SK-N-SH (cell line): Measurements from ENCODE around the gene SLC27A4. TPM values are rescaled to one million over a fixed set of nuclear protein-coding genes. Genes with fewer than 3 reads are reported as not detected.

ENCODE experiments used
- CTCF ChIA-PET: fragments of 300-600, 350-600 bp; formaldehyde crosslinking; extraction: SDS; loops from one replicate; lab custom pipeline; 2021; lab: Yijun Ruan, JAX
- POLR2A ChIA-PET: fragments of 350-600 bp; sonication (Branson Sonifier 250); formaldehyde crosslinking; extraction: SDS; loops from one replicate; lab custom pipeline; 2020; ENCODE audit warnings: antibody characterized with exemption, inconsistent platforms; lab: Yijun Ruan, JAX
- DNase-seq: peaks from one replicate; pipeline ENCODE4 v3.0.0; 2012
- H2AFZ ChIP-seq: fragments of 200-600 bp; sonication (generic); 2 replicates; pipeline ENCODE4 v1.8.1; 2016; ENCODE audit warnings: antibody characterized with exemption, mild to moderate bottlenecking, low read depth
- H3F3A ChIP-seq: fragments of 200-600 bp; sonication (generic); replicated peaks from 2 replicates; pipeline ENCODE3; 2016; ENCODE audit warnings: antibody characterized with exemption, mild to moderate bottlenecking; ENCODE audit not compliant: insufficient read depth
- H3K27ac ChIP-seq, 2 experiments: fragments of 200-500 bp in 1 of 2; fragments of 200-600 bp in 1 of 2; sonication (Bioruptor generic) in 1 of 2; sonication (generic), shearing (Covaris generic) in 1 of 2; 2 replicates each; pipeline versions ENCODE4 v1.5.1 to v1.6.1; 2014 to 2016; ENCODE audit warnings: low read depth in 2 of 2, inconsistent platforms in 1 of 2, low read length in 1 of 2, mild to moderate bottlenecking in 1 of 2, mixed read lengths in 1 of 2
- H3K27me3 ChIP-seq: fragments of 200-600 bp; sonication (generic), shearing (Covaris generic); 2 replicates; pipeline ENCODE4 v1.6.1; 2016; ENCODE audit warnings: mixed run types; ENCODE audit not compliant: insufficient read depth
- H3K36me3 ChIP-seq, 2 experiments: fragments of 200-500 bp in 1 of 2; fragments of 200-600 bp in 1 of 2; sonication (Bioruptor generic) in 1 of 2; sonication (generic) in 1 of 2; replicated peaks in 1 of 2; 2 replicates each; pipeline versions ENCODE3 to v1.5.1; 2014 to 2016; ENCODE audit warnings: low read length in 1 of 2, mild to moderate bottlenecking in 1 of 2; ENCODE audit not compliant: insufficient read depth in 2 of 2, control insufficient read depth in 1 of 2
- H3K4me1 ChIP-seq, 2 experiments: fragments of 200-500 bp in 1 of 2; fragments of 200-600 bp in 1 of 2; sonication (Bioruptor generic) in 1 of 2; sonication (generic), shearing (Covaris generic) in 1 of 2; 2 replicates each; pipeline versions ENCODE4 v1.5.1 to v1.6.1; 2014 to 2016; ENCODE audit warnings: low read depth in 1 of 2, low read length in 1 of 2, mixed run types in 1 of 2; ENCODE audit not compliant: insufficient read depth in 2 of 2, control insufficient read depth in 1 of 2
- H3K4me2 ChIP-seq: fragments of 200-600 bp; sonication (generic), shearing (Covaris generic); 2 replicates; pipeline ENCODE4 v1.6.1; 2017; ENCODE audit warnings: mixed run types
- H3K4me3 ChIP-seq, 2 experiments: fragments of 200-500 bp in 1 of 2; fragments of 200-600 bp in 1 of 2; sonication (Bioruptor generic) in 1 of 2; sonication (generic), shearing (Covaris generic) in 1 of 2; 2 replicates each; pipeline versions ENCODE4 v1.5.1 to v1.8.1; 2014 to 2016; ENCODE audit warnings: low read depth in 2 of 2, inconsistent platforms in 1 of 2, low read length in 1 of 2, mild to moderate bottlenecking in 1 of 2, mixed read lengths in 1 of 2, moderate library complexity in 1 of 2
- H3K79me2 ChIP-seq: fragments of 200-600 bp; sonication (generic); 2 replicates; pipeline ENCODE4 v1.8.1; 2017; ENCODE audit warnings: mild to moderate bottlenecking; ENCODE audit not compliant: insufficient read depth
- H3K9ac ChIP-seq: fragments of 200-600 bp; sonication (generic); 2 replicates; pipeline ENCODE4 v1.6.1; 2017; ENCODE audit warnings: mixed run types
- H3K9me2 ChIP-seq: fragments of 200-600 bp; sonication (generic); 2 replicates; pipeline ENCODE4 v1.6.1; 2017; ENCODE audit warnings: mixed run types
- H3K9me3 ChIP-seq: fragments of 200-600 bp; sonication (generic); 2 replicates; pipeline ENCODE4 v1.6.1; 2017; ENCODE audit warnings: mixed run types, mild to moderate bottlenecking, moderate library complexity
- H4K20me1 ChIP-seq: fragments of 200-600 bp; sonication (generic); 2 replicates; pipeline ENCODE4 v1.6.1; 2017; ENCODE audit warnings: mild to moderate bottlenecking, mixed run types; ENCODE audit not compliant: insufficient read depth
- CHD2 ChIP-seq: fragments of 150-350 bp; IDR thresholded peaks from 2 replicates; pipeline ENCODE4 v1.6.1; 2018; ENCODE audit warnings: low read length; ENCODE audit not compliant: partially characterized antibody
- EP300 ChIP-seq, 2 experiments: IDR thresholded peaks; 2 replicates each; pipeline versions ENCODE4 v1.4.0 to v1.6.1; 2012; ENCODE audit warnings: borderline replicate concordance in 1 of 2, low read depth in 1 of 2, low read length in 1 of 2
- FOXJ3 ChIP-seq: sonication (generic); formaldehyde crosslinking; IDR thresholded peaks from 2 replicates; pipeline ENCODE4 v1.5.1; 2020; ENCODE audit warnings: mild to moderate bottlenecking, missing genetic modification reagents
- FOXM1 ChIP-seq: IDR thresholded peaks from 2 replicates; pipeline ENCODE4 v1.4.0; 2012; ENCODE audit warnings: low read depth, mild to moderate bottlenecking
- JUND ChIP-seq: IDR thresholded peaks from 2 replicates; pipeline ENCODE4 v1.4.0; 2012
- MEF2A ChIP-seq: IDR thresholded peaks from 2 replicates; pipeline ENCODE4 v1.4.0; 2012; ENCODE audit warnings: low read depth, borderline replicate concordance
- NFIC ChIP-seq: IDR thresholded peaks from 2 replicates; pipeline ENCODE4 v1.4.0; 2012; ENCODE audit warnings: borderline replicate concordance
- NRF1 ChIP-seq: IDR thresholded peaks from 2 replicates; pipeline ENCODE4 v1.6.1; 2012; ENCODE audit warnings: low read depth, mild to moderate bottlenecking, low read length
- POLR2AphosphoS5 ChIP-seq: IDR thresholded peaks from 2 replicates; pipeline ENCODE4 v1.6.1; 2012; ENCODE audit warnings: low read depth, low read length
- RAD21 ChIP-seq: IDR thresholded peaks from 2 replicates; pipeline ENCODE4 v1.6.1; 2012; ENCODE audit warnings: mild to moderate bottlenecking, low read length
- SIN3A ChIP-seq: IDR thresholded peaks from 2 replicates; pipeline ENCODE4 v1.6.1; 2012; ENCODE audit warnings: low read depth, mild to moderate bottlenecking, low read length, moderate library complexity, borderline replicate concordance
- SMC3 ChIP-seq: IDR thresholded peaks from 2 replicates; pipeline ENCODE4 v1.6.1; 2012; ENCODE audit warnings: low read depth, low read length, improper control_type of control experiment
- TAF1 ChIP-seq: IDR thresholded peaks from 2 replicates; pipeline ENCODE4 v1.6.1; 2012; ENCODE audit warnings: low read depth, mild to moderate bottlenecking, low read length, moderate library complexity, borderline replicate concordance
- TCF12 ChIP-seq: IDR thresholded peaks from 2 replicates; pipeline ENCODE4 v1.4.0; 2012
- YY1 ChIP-seq: IDR thresholded peaks from 2 replicates; pipeline ENCODE4 v1.4.0; 2012; ENCODE audit warnings: low read depth, mild to moderate bottlenecking
- WGBS: methylation state at CpG from one replicate; pipeline ENCODE4 v1.1.6; 2017; ENCODE audit warnings: low lambda C conversion rate; 5-methylcytosine and 5-hydroxymethylcytosine counted together
- polyA plus RNA-seq, 3 experiments: library from polyadenylated mRNA; depleted of rRNA; stranded (reverse); fragments of >200 nt; gene quantifications; 2 replicates each; pipeline ENCODE4 v1.2.3, GENCODE V29; 2012
- TF ChIP-seq, protein P1 (sequence below): fragments of 200-600 bp; sonication (generic); IDR thresholded peaks from 2 replicates; pipeline ENCODE4 v1.6.1; 2017; ENCODE audit warnings: antibody characterized with exemption, mild to moderate bottlenecking, moderate library complexity
- TF ChIP-seq, protein P2 (sequence below): IDR thresholded peaks from 2 replicates; pipeline ENCODE4; 2012
- TF ChIP-seq, protein P3 (sequence below): IDR thresholded peaks from 2 replicates; pipeline ENCODE4 v1.6.1; 2012; ENCODE audit warnings: mild to moderate bottlenecking, low read depth, low read length, moderate library complexity
- TF ChIP-seq, protein P4 (sequence below): fragments of 150-350 bp; IDR thresholded peaks from 2 replicates; pipeline ENCODE4 v1.6.1; 2017; ENCODE audit warnings: antibody characterized with exemption, low read length, low read depth, borderline replicate concordance

Gene SLC27A4
- polyA plus RNA-seq, 1 of the 3 experiments (the other 2 are of a cell fraction) = 24.1 TPM

DNA sequence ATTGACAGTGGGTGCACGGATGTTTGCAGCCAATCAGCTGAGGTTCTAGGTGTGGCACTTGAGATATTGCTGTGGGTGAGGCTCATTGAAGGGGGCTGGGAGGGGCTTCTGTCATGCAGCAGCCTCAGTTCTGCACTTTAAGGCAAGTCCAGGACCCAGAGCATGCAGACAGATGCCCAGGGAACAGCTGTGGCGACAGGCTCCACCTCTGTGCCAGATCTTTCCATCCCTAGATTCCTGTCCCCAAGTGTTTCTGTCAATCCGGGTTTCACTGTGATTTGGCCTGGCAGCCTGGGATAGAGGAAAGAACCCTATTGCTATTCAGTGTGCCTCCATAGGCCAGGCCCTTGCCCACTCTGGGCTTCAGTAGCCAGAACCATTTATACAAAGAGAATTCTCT lies 59.5 kb downstream of the SLC27A4 start:
- no peaks in the 10 kb centered on the region; the same call in 1 of the 2 replicates for H3K27me3 ChIP-seq
- H3K79me2 ChIP-seq = no peaks in the 10 kb centered on the region
- no peak overlapping the region for H3K4me2 ChIP-seq
- no peak overlapping the region for H2AFZ ChIP-seq
- H3K36me3 ChIP-seq = no peaks in the 10 kb centered on the region
- H3K9me2 ChIP-seq = no peaks in the 10 kb centered on the region
- 68% methylated on average over 1 of the region's 3 CpGs for WGBS
- H4K20me1 ChIP-seq = no peaks in the 10 kb centered on the region
- H3K9ac ChIP-seq = no peak overlapping the region
- H3K4me1 ChIP-seq = no peaks in the 10 kb centered on the region
- CTCF ChIA-PET = no interaction called here
- no peak for DNase-seq
- H3K4me3 ChIP-seq = no peak overlapping the region
- no peak overlapping the region for H3K27ac ChIP-seq
- POLR2A ChIA-PET = no interaction called here
- peaks cover 4% of the 10 kb centered on the region for H3F3A ChIP-seq
- no peaks in the 10 kb centered on the region for H3K9me3 ChIP-seq
- TF ChIP-seq CHD2 = no peak
- no peak for TF ChIP-seq RAD21
- no peak for TF ChIP-seq YY1
- TF ChIP-seq, protein P1, sequence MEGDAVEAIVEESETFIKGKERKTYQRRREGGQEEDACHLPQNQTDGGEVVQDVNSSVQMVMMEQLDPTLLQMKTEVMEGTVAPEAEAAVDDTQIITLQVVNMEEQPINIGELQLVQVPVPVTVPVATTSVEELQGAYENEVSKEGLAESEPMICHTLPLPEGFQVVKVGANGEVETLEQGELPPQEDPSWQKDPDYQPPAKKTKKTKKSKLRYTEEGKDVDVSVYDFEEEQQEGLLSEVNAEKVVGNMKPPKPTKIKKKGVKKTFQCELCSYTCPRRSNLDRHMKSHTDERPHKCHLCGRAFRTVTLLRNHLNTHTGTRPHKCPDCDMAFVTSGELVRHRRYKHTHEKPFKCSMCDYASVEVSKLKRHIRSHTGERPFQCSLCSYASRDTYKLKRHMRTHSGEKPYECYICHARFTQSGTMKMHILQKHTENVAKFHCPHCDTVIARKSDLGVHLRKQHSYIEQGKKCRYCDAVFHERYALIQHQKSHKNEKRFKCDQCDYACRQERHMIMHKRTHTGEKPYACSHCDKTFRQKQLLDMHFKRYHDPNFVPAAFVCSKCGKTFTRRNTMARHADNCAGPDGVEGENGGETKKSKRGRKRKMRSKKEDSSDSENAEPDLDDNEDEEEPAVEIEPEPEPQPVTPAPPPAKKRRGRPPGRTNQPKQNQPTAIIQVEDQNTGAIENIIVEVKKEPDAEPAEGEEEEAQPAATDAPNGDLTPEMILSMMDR = no peak
- no peak for TF ChIP-seq SMC3

DNA sequence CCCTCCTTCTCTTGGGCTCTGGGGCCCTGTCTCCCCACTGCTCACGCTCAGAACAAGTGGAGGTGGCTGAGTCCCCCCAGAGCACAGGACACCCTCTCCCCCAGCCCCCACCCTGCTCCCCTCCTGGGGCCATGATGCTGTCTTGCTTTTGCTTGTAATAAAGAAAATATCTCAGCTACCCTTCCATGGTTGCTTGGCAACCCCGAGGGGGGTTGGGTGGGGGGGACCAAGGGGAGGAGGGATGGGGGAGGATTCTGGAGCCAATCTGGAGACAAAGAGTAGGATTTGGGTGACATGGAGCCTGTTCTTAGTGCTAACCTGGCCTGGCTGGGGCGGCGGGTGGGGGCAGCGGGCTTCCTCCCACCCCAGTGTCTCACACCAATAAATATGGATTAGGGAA lies 64.2 kb downstream of the SLC27A4 start:
- H3K9me2 ChIP-seq = no peaks in the 10 kb centered on the region
- no peaks in the 10 kb centered on the region for H3K27me3 ChIP-seq
- no peaks in the 10 kb centered on the region for H3F3A ChIP-seq
- no peaks in the 10 kb centered on the region for H3K4me1 ChIP-seq
- no peak for DNase-seq
- H3K79me2 ChIP-seq = no peaks in the 10 kb centered on the region
- H3K36me3 ChIP-seq = no peaks in the 10 kb centered on the region
- CTCF ChIA-PET = interaction anchor here (0.7 to 1.1 kb wide), 2 partner anchors 16 to 201 kb away, joined by 3 to 4 read pairs; partner anchors contain the start of genes CERCAM and DNM1
- H4K20me1 ChIP-seq = no peaks in the 10 kb centered on the region
- POLR2A ChIA-PET = no interaction called here
- no peak overlapping the region for H3K4me2 ChIP-seq
- H3K4me3 ChIP-seq = no peak overlapping the region
- 76% methylated on average over 5 of the region's 5 CpGs for WGBS
- no peaks in the 10 kb centered on the region for H3K9me3 ChIP-seq
- no peak overlapping the region for H3K27ac ChIP-seq
- no peak overlapping the region for H3K9ac ChIP-seq
- H2AFZ ChIP-seq = no peak overlapping the region
- TF ChIP-seq YY1 (no peak), JUND (no peak), TCF12 (no peak), TAF1 (no peak), POLR2AphosphoS5 (no peak), SIN3A (no peak), FOXJ3 (CRISPR knock-in tag) (no peak), MEF2A (no peak), EP300 (IDR thresholded peaks at IDR 0.05; ENCODE audit: borderline replicate concordance in 1 of 2, low read depth in 1 of 2, low read length in 1 of 2) (no peak), NFIC (no peak), FOXM1 (no peak), NRF1 (no peak)
- TF ChIP-seq, protein P2, sequence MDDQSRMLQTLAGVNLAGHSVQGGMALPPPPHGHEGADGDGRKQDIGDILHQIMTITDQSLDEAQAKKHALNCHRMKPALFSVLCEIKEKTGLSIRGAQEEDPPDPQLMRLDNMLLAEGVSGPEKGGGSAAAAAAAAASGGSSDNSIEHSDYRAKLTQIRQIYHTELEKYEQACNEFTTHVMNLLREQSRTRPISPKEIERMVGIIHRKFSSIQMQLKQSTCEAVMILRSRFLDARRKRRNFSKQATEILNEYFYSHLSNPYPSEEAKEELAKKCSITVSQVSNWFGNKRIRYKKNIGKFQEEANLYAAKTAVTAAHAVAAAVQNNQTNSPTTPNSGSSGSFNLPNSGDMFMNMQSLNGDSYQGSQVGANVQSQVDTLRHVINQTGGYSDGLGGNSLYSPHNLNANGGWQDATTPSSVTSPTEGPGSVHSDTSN = no peak
- TF ChIP-seq, protein P3, sequence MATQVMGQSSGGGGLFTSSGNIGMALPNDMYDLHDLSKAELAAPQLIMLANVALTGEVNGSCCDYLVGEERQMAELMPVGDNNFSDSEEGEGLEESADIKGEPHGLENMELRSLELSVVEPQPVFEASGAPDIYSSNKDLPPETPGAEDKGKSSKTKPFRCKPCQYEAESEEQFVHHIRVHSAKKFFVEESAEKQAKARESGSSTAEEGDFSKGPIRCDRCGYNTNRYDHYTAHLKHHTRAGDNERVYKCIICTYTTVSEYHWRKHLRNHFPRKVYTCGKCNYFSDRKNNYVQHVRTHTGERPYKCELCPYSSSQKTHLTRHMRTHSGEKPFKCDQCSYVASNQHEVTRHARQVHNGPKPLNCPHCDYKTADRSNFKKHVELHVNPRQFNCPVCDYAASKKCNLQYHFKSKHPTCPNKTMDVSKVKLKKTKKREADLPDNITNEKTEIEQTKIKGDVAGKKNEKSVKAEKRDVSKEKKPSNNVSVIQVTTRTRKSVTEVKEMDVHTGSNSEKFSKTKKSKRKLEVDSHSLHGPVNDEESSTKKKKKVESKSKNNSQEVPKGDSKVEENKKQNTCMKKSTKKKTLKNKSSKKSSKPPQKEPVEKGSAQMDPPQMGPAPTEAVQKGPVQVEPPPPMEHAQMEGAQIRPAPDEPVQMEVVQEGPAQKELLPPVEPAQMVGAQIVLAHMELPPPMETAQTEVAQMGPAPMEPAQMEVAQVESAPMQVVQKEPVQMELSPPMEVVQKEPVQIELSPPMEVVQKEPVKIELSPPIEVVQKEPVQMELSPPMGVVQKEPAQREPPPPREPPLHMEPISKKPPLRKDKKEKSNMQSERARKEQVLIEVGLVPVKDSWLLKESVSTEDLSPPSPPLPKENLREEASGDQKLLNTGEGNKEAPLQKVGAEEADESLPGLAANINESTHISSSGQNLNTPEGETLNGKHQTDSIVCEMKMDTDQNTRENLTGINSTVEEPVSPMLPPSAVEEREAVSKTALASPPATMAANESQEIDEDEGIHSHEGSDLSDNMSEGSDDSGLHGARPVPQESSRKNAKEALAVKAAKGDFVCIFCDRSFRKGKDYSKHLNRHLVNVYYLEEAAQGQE = no peak
- TF ChIP-seq, protein P4, sequence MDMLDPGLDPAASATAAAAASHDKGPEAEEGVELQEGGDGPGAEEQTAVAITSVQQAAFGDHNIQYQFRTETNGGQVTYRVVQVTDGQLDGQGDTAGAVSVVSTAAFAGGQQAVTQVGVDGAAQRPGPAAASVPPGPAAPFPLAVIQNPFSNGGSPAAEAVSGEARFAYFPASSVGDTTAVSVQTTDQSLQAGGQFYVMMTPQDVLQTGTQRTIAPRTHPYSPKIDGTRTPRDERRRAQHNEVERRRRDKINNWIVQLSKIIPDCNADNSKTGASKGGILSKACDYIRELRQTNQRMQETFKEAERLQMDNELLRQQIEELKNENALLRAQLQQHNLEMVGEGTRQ = no peak
- TF ChIP-seq, protein P1 = no peak
